NB4 (cell line): ENCODE data around the gene CIB1.
A peak's percentile ranks its signal among the peaks of the same experiment; 100 is the strongest.

Experiments
- POLR2A ChIP-seq: IDR thresholded peaks from 2 replicates; pipeline ENCODE4 v1.6.1; 2011; ENCODE audit warnings: mild to moderate bottlenecking; ENCODE audit not compliant: insufficient read length; ENCODE audit errors: extremely low read depth
- TF ChIP-seq, protein P1 (sequence below): IDR thresholded peaks from 2 replicates; pipeline ENCODE4 v1.6.1; 2011; ENCODE audit warnings: low read depth, low read length

DNA sequence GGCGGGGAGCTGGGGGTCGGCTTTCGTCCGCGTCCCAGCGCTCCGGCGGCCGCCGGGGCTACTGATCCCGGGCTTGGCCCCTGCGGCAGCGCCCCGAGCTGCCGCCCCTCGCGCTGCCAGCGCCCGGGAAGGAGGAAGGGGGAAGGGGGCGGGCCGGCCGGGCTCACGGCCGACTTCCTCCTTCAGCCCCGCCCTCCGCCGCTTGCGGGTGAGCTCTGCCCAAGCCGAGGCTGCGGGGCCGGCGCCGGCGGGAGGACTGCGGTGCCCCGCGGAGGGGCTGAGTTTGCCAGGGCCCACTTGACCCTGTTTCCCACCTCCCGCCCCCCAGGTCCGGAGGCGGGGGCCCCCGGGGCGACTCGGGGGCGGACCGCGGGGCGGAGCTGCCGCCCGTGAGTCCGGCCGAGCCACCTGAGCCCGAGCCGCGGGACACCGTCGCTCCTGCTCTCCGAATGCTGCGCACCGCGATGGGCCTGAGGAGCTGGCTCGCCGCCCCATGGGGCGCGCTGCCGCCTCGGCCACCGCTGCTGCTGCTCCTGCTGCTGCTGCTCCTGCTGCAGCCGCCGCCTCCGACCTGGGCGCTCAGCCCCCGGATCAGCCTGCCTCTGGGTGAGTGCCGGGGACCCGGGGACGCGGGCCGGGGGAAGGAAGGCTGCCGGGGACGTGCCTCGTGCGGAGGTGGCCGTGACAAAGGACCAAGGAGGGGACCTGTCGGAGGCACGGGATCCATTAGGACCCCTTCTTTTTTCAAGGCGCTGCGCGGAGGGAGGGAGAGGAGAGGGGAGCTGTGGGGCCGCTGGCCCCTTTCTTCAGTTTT, 32.4 kb downstream of the CIB1 start, which contains the start of gene SEMA4B:
- TF ChIP-seq, protein P1, sequence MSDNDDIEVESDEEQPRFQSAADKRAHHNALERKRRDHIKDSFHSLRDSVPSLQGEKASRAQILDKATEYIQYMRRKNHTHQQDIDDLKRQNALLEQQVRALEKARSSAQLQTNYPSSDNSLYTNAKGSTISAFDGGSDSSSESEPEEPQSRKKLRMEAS = peak; percentile 29
- peak; percentile 84 for TF ChIP-seq POLR2A
